Uterus (tissue), 4 donors: ENCODE results near the gene IKBKE. TPM values are rescaled to one million over a fixed set of nuclear protein-coding genes. Genes with fewer than 3 reads are reported as not detected.
A peak's percentile ranks its signal among the peaks of the same experiment; 100 is the strongest.

Experiments
- DNase-seq, 2 donors: peaks; one replicate each; pipeline ENCODE4 v3.0.0-alpha.2; 2019 to 2020
- H3K27ac ChIP-seq, 2 donors: fragments of 200-600 bp; sonication (generic); 1 replicate in 1 of 2; 2 replicates in 1 of 2; pipeline ENCODE4 v1.5.1; 2016 to 2018
- H3K27me3 ChIP-seq, 2 donors: fragments of 200-600 bp; sonication (generic); one replicate each; pipeline ENCODE4 v1.5.1; 2018 to 2019; ENCODE audit warnings: control low read depth in 1 of 2
- H3K36me3 ChIP-seq, 2 donors: fragments of 200-600 bp; sonication (generic); one replicate each; pipeline ENCODE4 v1.5.1; 2019; ENCODE audit warnings: control low read depth in 1 of 2
- H3K4me1 ChIP-seq, 2 donors: fragments of 200-600 bp; sonication (generic); one replicate each; pipeline ENCODE4 v1.5.1; 2018 to 2019; ENCODE audit warnings: control low read depth in 1 of 2
- H3K4me3 ChIP-seq, 2 donors: fragments of 200-600 bp; sonication (generic); 1 replicate in 1 of 2; 2 replicates in 1 of 2; pipeline ENCODE4 v1.5.1; 2018 to 2019; ENCODE audit warnings: mild to moderate bottlenecking in 1 of 2
- H3K9me3 ChIP-seq, 2 donors: fragments of 200-600 bp; sonication (generic); one replicate each; pipeline ENCODE4 v1.5.1; 2019; ENCODE audit warnings: control low read depth in 1 of 2
- CTCF ChIP-seq, 4 experiments: fragments of 200-600 bp in 2 of 4; fragments of 450-650 bp in 2 of 4; sonication (generic) in 2 of 4; IDR thresholded peaks; one replicate each; pipeline ENCODE4 v1.5.1; 2016 to 2019; ENCODE audit warnings: antibody characterized with exemption in 4 of 4, mild to moderate bottlenecking in 2 of 4, moderate library complexity in 1 of 4
- POLR2A ChIP-seq, 2 donors: fragments of 450-650 bp; IDR thresholded peaks; one replicate each; pipeline ENCODE4 v1.6.1; 2016; ENCODE audit warnings: antibody characterized with exemption in 2 of 2, mild to moderate bottlenecking in 1 of 2, moderate library complexity in 1 of 2
- intact Hi-C: fragments of 100-400 bp; cut with DNase I; formaldehyde crosslinking; loops from one replicate; pipeline ENCODE4 v1.15.1; 2023; ENCODE audit warnings: low total_unique reads
- total RNA-seq, 4 donors: library from RNA; depleted of rRNA in 3 of 4; stranded (reverse); fragments of >200 nt in 3 of 4; gene quantifications; one replicate each; pipeline versions ENCODE4 v1.1.0 to v1.2.4, GENCODE V29; 2014 to 2023
- donor health status: DM: yes; HTN: yes; CAD: no.

IKBKE gene
- total RNA-seq, 4 donors from 2014 or later = 1.5 to 6.7 TPM; not detected in 2

DNA sequence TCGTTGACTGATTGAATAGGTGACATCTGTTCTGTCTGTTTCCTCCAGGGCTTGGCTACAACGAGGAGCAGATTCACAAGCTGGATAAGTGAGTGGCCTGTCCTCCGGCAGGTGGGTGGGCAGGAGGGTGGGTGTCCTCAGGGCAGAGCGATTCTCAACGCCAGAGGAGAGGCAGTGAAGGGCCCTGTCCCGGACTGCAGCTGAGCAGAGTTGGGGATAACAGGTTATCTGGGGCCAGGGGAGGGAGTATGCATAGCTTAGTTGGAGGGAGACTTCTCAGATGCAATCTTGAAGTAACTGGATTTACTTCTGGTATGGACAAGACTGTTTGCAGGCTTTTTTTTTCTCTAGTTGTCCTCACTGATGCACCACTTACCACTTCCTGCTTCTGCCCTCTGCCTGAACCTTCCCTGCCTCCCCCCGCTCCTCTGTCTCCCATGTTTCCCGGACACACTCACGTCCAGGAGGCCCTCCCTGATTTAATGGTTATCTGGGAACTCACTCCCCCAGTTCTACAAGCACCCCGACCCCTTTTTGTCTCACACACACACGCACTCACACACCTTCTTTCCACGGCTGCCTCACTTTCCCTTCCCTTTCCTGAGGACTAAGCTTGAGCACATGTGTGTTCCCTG is 20.6 kb downstream of the IKBKE start:
- intact Hi-C loops = loop anchor here (10.0 kb wide), 2 partner anchors 94 to 174 kb away; no protein-coding TSS in a partner anchor
- Histone ChIP-seq H3K36me3 (no peaks in the 10 kb centered on the region), H3K4me1 (peaks cover 2 to 5% of the 10 kb centered on the region in 2 donors), H3K9me3 (no peaks in the 10 kb centered on the region), H3K4me3 (no peak overlapping the region), H3K27ac (no peak overlapping the region), H3K27me3 (no peaks in the 10 kb centered on the region)
- no peak for DNase-seq
- TF ChIP-seq CTCF (IDR thresholded peaks at IDR 0.05) (no peak), POLR2A (IDR thresholded peaks at IDR 0.05) (no peak)

- Histone ChIP-seq H3K4me3 (no peak overlapping the region), H3K36me3 (no peaks in the 10 kb centered on the region), H3K4me1 (peaks cover 5 to 6% of the 10 kb centered on the region in 2 donors), H3K27me3 (no peaks in the 10 kb centered on the region), H3K27ac (no peak overlapping the region), H3K9me3 (no peaks in the 10 kb centered on the region)
- DNase-seq = no peak
- intact Hi-C loops = loop anchor here (10.0 kb wide), 2 partner anchors 93 to 173 kb away; no protein-coding TSS in a partner anchor
- TF ChIP-seq POLR2A (IDR thresholded peaks at IDR 0.05) (no peak), CTCF (IDR thresholded peaks at IDR 0.05) (no peak)
Measured at GRCh38 chr1:206491616-206492015, 21.3 kb downstream of the IKBKE start.

- Histone ChIP-seq H3K27ac (no peak overlapping the region), H3K4me3 (no peak overlapping the region), H3K36me3 (no peaks in the 10 kb centered on the region), H3K4me1 (peaks cover 5 to 6% of the 10 kb centered on the region in 2 donors), H3K27me3 (no peaks in the 10 kb centered on the region), H3K9me3 (no peaks in the 10 kb centered on the region)
- TF ChIP-seq CTCF (IDR thresholded peaks at IDR 0.05) = no peak
- no peak for TF ChIP-seq POLR2A (IDR thresholded peaks at IDR 0.05)
- no peak for DNase-seq
- intact Hi-C loops = loop anchor here (10.0 kb wide), 2 partner anchors 92 to 172 kb away; no protein-coding TSS in a partner anchor
Measured at GRCh38 chr1:206492589-206492988, 22.3 kb downstream of the IKBKE start.

DNA sequence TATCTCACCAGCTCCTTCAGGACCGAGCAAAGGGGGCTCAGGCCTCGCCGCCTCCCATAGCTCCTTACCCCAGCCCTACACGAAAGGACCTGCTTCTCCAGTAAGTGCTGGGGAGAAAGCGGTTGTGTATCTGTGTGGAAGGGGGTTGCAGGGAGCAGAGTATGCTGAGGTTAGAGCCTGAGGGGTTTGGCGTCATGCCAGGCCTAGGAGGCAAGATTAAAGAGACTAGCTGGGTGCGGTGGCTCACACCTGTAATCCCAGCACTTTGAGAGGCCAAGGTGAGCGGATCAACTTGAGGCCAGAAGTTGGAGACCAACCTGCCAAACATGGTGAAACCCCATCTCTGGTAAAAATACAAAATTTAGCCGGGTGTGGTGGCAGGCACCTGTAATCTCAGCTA is 23.0 kb downstream of the IKBKE start:
- intact Hi-C loops = loop anchor here (10.0 kb wide), 2 partner anchors 92 to 172 kb away; no protein-coding TSS in a partner anchor
- DNase-seq = no peak
- no peaks in the 10 kb centered on the region for H3K9me3 ChIP-seq
- no peaks in the 10 kb centered on the region for H3K36me3 ChIP-seq
- no peak for TF ChIP-seq CTCF (IDR thresholded peaks at IDR 0.05)
- H3K4me3 ChIP-seq = no peak overlapping the region
- no peaks in the 10 kb centered on the region for H3K27me3 ChIP-seq
- H3K27ac ChIP-seq = no peak overlapping the region
- peaks cover 5 to 6% of the 10 kb centered on the region in 2 donors for H3K4me1 ChIP-seq

DNA sequence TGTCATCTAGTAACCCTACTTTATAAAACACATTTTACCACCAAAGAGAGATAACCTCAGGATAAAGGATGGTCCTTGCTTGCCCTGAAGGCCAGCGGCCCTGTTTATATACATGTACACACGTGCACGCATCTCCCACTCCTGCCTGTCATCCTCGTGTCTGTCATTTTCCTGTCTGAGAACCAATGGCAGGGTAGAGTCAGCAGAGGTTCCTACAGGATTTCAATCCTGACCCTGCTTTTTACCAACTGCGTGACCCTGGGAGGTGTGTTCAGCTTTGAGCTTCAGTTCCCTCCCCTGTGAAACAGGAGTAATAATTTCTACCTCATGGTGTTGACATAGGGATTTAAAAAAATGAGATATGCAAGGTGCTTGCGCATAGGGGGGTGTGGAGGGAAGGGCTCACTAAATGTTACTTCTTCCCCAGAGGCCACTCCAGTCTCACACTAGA is 24.8 kb downstream of the IKBKE start:
- Histone ChIP-seq H3K4me3 (no peak overlapping the region), H3K36me3 (no peaks in the 10 kb centered on the region), H3K27ac (peak overlapping the region; percentile 45 to 54), H3K4me1 (peaks cover 5 to 6% of the 10 kb centered on the region in 2 donors), H3K9me3 (no peaks in the 10 kb centered on the region), H3K27me3 (no peaks in the 10 kb centered on the region)
- intact Hi-C loops = loop anchor here (10.0 kb wide), 2 partner anchors 90 to 170 kb away; no protein-coding TSS in a partner anchor
- TF ChIP-seq CTCF (IDR thresholded peaks at IDR 0.05) = no peak
- no peak for TF ChIP-seq POLR2A (IDR thresholded peaks at IDR 0.05)
- DNase-seq = no peak
